ENCODE results near the gene NT5E. TPM values are rescaled to one million over a fixed set of nuclear protein-coding genes. Genes with fewer than 3 reads are reported as not detected.
A peak's percentile ranks its signal among the peaks of the same experiment; 100 is the strongest.

Gene NT5E
- total and polyA plus RNA-seq, 12 donors: 0.88 to 8.4 (median 4.2) TPM

GRCh38 chr6:85476532-85476931, 26.6 kb downstream of the NT5E start:
- no peak overlapping the region for H3K27ac ChIP-seq
- 95% methylated on average over 4 of the region's 4 CpGs for WGBS, 2 donors
- intact Hi-C loops (cut with DNase I): no loop called here
- H3K27me3 ChIP-seq: no peaks in the 10 kb centered on the region
- peaks cover 0 to 16% (median 0%) of the 10 kb centered on the region in 11 donors for H3K9me3 ChIP-seq
- H3K4me3 ChIP-seq: no peak overlapping the region
- no peak for TF ChIP-seq CTCF (IDR thresholded peaks at IDR 0.05)
- H3K36me3 ChIP-seq: no peaks in the 10 kb centered on the region
- ATAC-seq: no peak
- H3K4me1 ChIP-seq: no peaks in the 10 kb centered on the region
- no peak for DNase-seq

- peaks cover 0 to 16% (median 0%) of the 10 kb centered on the region in 11 donors for H3K9me3 ChIP-seq
Measured at GRCh38 chr6:85479208-85479607, 29.3 kb downstream of the NT5E start.

GRCh38 chr6:85482206-85482904, 32.5 kb downstream of the NT5E start:
- Histone ChIP-seq H3K36me3 (peaks cover 0 to 6% (median 0%) of the 10 kb centered on the region in 9 donors), H3K4me1 (peaks cover 0 to 14% (median 11%) of the 10 kb centered on the region in 9 donors), H3K27ac (peak overlapping the region in 7 of 10 donors; percentile 1 to 57 (median 44)), H3K27me3 (no peaks in the 10 kb centered on the region), H3K9me3 (no peaks in the 10 kb centered on the region), H3K4me3 (peak overlapping the region in 1 of 10 donors; percentile 15)
- WGBS, 2 donors: 65 to 67% methylated on average over 8 of the region's 8 CpGs
- ATAC-seq (peak in 7 of 8 donors; percentile 52 to 77 (median 65)), DNase-seq (peak in 1 of 2 donors; percentile 18)
- no peak for TF ChIP-seq CTCF (IDR thresholded peaks at IDR 0.05)
- intact Hi-C loops (cut with DNase I): loop anchor here in 5 of 10 donors (2.0 to 5.0 kb wide), 2 partner anchors 128 to 130 kb away; no protein-coding TSS in a partner anchor

More at GRCh38 chr6:85479208-85479607, 29.3 kb downstream of the NT5E start:
- H3K4me1 ChIP-seq: peaks cover 0 to 14% (median 11%) of the 10 kb centered on the region in 9 donors
- DNase-seq (no peak), ATAC-seq (no peak)
- no peaks in the 10 kb centered on the region for H3K36me3 ChIP-seq
- WGBS, 2 donors: 88 to 95% methylated on average over 1 of the region's 1 CpG
- no peaks in the 10 kb centered on the region for H3K27me3 ChIP-seq
- H3K4me3 ChIP-seq: no peak overlapping the region
- intact Hi-C loops (cut with DNase I): no loop called here
- no peak overlapping the region for H3K27ac ChIP-seq
- no peak for TF ChIP-seq CTCF (IDR thresholded peaks at IDR 0.05)

GRCh38 chr6:85482905-85483700, 33.2 kb downstream of the NT5E start:
- Histone ChIP-seq H3K4me3 (peak overlapping the region in 1 of 10 donors; percentile 15), H3K36me3 (peaks cover 0 to 6% (median 0%) of the 10 kb centered on the region in 9 donors), H3K27ac (peak overlapping the region in 4 of 10 donors; percentile 26 to 57 (median 40)), H3K27me3 (no peaks in the 10 kb centered on the region), H3K9me3 (no peaks in the 10 kb centered on the region), H3K4me1 (peaks cover 0 to 14% (median 11%) of the 10 kb centered on the region in 9 donors)
- intact Hi-C loops (cut with DNase I): loop anchor here in 9 of 10 donors (1.0 to 5.0 kb wide), 4 partner anchors 127 to 131 kb away; no protein-coding TSS in a partner anchor
- WGBS, 2 donors: 19 to 21% methylated on average over 10 of the region's 10 CpGs
- TF ChIP-seq CTCF (IDR thresholded peaks at IDR 0.05): peak; percentile 98 to 100 (median 99)
- DNase-seq: peak; percentile 67 to 79
- peak; percentile 72 to 93 (median 88) for ATAC-seq
